HepG2 (cell line): ENCODE measurements around the gene TMEM145. TPM values are rescaled to one million over a fixed set of nuclear protein-coding genes. Genes with fewer than 3 reads are reported as not detected.

ENCODE experiments used
- BCL3 ChIP-seq: sonication (generic); formaldehyde crosslinking; IDR thresholded peaks from 2 replicates; pipeline ENCODE4 v1.5.1; 2020; ENCODE audit warnings: mild to moderate bottlenecking, missing genetic modification reagents, moderate library complexity
- EED ChIP-seq: sonication (generic); formaldehyde crosslinking; IDR thresholded peaks from 2 replicates; pipeline ENCODE4 v1.5.0; 2020; ENCODE audit warnings: mild to moderate bottlenecking, missing genetic modification reagents
- ETS1 ChIP-seq: sonication (generic); formaldehyde crosslinking; IDR thresholded peaks from 2 replicates; pipeline ENCODE4 v1.4.0; 2020; ENCODE audit warnings: missing genetic modification reagents
- FOXO1 ChIP-seq: sonication (generic); formaldehyde crosslinking; IDR thresholded peaks from 2 replicates; pipeline ENCODE4 v1.4.0; 2020; ENCODE audit warnings: missing genetic modification reagents
- GTF3A ChIP-seq: sonication (generic); formaldehyde crosslinking; conservative IDR thresholded peaks from 2 replicates; pipeline ENCODE4 v1.4.0; 2020; ENCODE audit warnings: mild to moderate bottlenecking, missing genetic modification reagents
- JUND ChIP-seq: sonication (generic); formaldehyde crosslinking; IDR thresholded peaks from 2 replicates; pipeline ENCODE4 v1.8.0; 2022; ENCODE audit warnings: mild to moderate bottlenecking, missing genetic modification reagents
- KLF6 ChIP-seq: IDR thresholded peaks from 2 replicates; pipeline ENCODE4 v1.8.0; 2016; ENCODE audit warnings: missing biosample characterization, missing genetic modification reagents
- MED1 ChIP-seq: sonication (generic); formaldehyde crosslinking; IDR thresholded peaks from 2 replicates; pipeline ENCODE4 v1.4.0; 2020; ENCODE audit warnings: missing genetic modification reagents
- PAWR ChIP-seq: sonication (generic); formaldehyde crosslinking; IDR thresholded peaks from 2 replicates; pipeline ENCODE4 v1.4.0; 2020; ENCODE audit warnings: missing genetic modification reagents, mild to moderate bottlenecking, borderline replicate concordance
- SMYD3 ChIP-seq: sonication (generic); formaldehyde crosslinking; IDR thresholded peaks from 2 replicates; pipeline ENCODE4 v1.8.1; 2023; ENCODE audit warnings: mild to moderate bottlenecking, missing genetic modification reagents
- TBX3 ChIP-seq: fragments of 450-650 bp; IDR thresholded peaks from 2 replicates; pipeline ENCODE4 v1.6.1; 2017; ENCODE audit warnings: antibody characterized with exemption, mild to moderate bottlenecking, inconsistent platforms, borderline replicate concordance
- TP53 ChIP-seq: sonication (generic); formaldehyde crosslinking; conservative IDR thresholded peaks from 2 replicates; pipeline ENCODE4 v1.4.0; 2020; ENCODE audit warnings: missing genetic modification reagents
- ZNF256 ChIP-seq: sonication (generic); formaldehyde crosslinking; conservative IDR thresholded peaks from 2 replicates; pipeline ENCODE4 v1.4.0; 2020; ENCODE audit warnings: missing genetic modification reagents
- ZNF331 ChIP-seq: sonication (generic); formaldehyde crosslinking; IDR thresholded peaks from 2 replicates; pipeline ENCODE4 v1.4.0; 2020; ENCODE audit warnings: missing genetic modification reagents
- ZNF691 ChIP-seq: sonication (generic); formaldehyde crosslinking; IDR thresholded peaks from 2 replicates; pipeline ENCODE4 v1.4.0; 2020; ENCODE audit warnings: missing genetic modification reagents, low read depth, mild to moderate bottlenecking, borderline replicate concordance
- ZNF776 ChIP-seq: sonication (generic); formaldehyde crosslinking; IDR thresholded peaks from 2 replicates; pipeline ENCODE4 v1.4.0; 2020; ENCODE audit warnings: mild to moderate bottlenecking, missing genetic modification reagents
- polyA plus RNA-seq, 8 experiments: library from polyadenylated mRNA; depleted of rRNA in 3 of 8; stranded (reverse) in 7 of 8; unstranded in 1 of 8; fragments of >200 nt; fragmentation: Illumina TruSeq in 4 of 8; extraction: Trizol in 4 of 8; gene quantifications; 2 replicates each; pipeline versions ENCODE4 v1.2.1 to v1.2.3, GENCODE V29; 2011 to 2016; ENCODE audit warnings: low read depth in 4 of 8, missing spikeins in 1 of 8, mixed read lengths in 1 of 8; ENCODE audit not compliant: insufficient read depth in 1 of 8
- total RNA-seq, 5 experiments: library from RNA; depleted of rRNA; stranded (reverse); fragments of >200 nt; fragmentation: Illumina TruSeq; extraction: Trizol; gene quantifications; 2 replicates each; pipeline ENCODE4 v1.2.3, GENCODE V29; 2016; ENCODE audit warnings: low read depth in 1 of 5
- TF ChIP-seq, protein P1 (sequence below): IDR thresholded peaks from 2 replicates; pipeline ENCODE4 v1.6.1; 2016; ENCODE audit warnings: low read depth, control low read depth
- TF ChIP-seq, protein P2 (sequence below): sonication (generic); formaldehyde crosslinking; IDR thresholded peaks from 2 replicates; pipeline ENCODE4 v1.4.0; 2020; ENCODE audit warnings: mild to moderate bottlenecking, missing genetic modification reagents
- TF ChIP-seq, protein P3 (sequence below): sonication (generic); formaldehyde crosslinking; IDR thresholded peaks from 2 replicates; pipeline ENCODE4 v1.5.0; 2020; ENCODE audit warnings: mild to moderate bottlenecking, missing genetic modification reagents

TMEM145 gene
- total and polyA plus RNA-seq, 2 of the 13 experiments (the other 11 are each of a cell fraction or from before 2014, with no cell fraction given) = 0.07 to 5.1 TPM

DNA sequence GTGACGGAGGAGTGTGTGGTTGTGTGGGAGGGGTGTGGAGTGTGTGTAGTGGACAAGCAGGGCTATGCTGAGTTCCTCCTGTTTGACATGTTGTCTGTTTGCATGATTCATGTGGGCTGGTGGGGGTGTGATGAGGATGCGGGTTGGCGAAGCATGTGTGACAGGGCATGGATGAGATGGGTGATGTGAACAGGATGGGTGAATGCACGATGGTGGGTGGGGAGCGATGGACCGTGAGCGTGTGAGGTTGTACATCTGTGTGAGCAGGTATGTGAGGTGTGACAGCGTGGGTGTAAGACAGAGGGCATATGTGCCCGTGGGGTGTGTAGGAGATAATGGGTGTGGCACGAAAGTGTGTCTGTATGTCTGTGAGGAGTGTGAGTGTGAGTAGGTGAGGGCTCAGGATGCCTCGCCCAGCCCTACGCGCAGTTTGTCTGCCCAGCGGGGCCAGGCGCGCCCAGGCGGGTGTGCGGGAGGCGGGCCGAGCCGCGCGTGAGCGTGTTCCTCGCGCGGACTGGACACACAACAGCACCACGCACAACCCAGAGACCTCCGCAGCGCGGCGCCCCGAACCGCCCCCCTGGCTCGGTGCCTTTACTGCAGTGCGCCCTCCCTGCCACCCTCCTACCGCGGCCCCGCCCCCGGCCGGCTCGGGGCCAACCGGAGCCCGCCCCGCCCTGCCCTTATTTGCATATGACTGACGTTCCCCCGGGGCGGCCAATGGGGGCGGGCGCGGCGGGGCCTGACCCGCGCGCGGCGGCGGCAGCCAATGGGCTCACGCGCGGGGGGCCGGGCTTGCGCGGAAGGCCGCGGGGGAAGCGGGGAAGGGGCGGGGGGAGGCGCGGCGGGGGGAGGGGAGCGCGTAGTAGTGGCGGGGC lies 29.7 kb upstream of the TMEM145 start (continued):
- TF ChIP-seq, protein P1, sequence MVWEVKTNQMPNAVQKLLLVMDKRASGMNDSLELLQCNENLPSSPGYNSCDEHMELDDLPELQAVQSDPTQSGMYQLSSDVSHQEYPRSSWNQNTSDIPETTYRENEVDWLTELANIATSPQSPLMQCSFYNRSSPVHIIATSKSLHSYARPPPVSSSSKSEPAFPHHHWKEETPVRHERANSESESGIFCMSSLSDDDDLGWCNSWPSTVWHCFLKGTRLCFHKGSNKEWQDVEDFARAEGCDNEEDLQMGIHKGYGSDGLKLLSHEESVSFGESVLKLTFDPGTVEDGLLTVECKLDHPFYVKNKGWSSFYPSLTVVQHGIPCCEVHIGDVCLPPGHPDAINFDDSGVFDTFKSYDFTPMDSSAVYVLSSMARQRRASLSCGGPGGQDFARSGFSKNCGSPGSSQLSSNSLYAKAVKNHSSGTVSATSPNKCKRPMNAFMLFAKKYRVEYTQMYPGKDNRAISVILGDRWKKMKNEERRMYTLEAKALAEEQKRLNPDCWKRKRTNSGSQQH = 0 out of 2 replicates have a peak, but pooled peaks have one; percentile 17
- TF ChIP-seq ZNF331 (CRISPR knock-in tag) (peak; percentile 10; the same call in 1 of the 2 replicates), ETS1 (CRISPR knock-in tag) (no peak), KLF6 (no peak), TBX3 (no peak), EED (CRISPR knock-in tag) (0 out of 2 replicates have a peak, but pooled peaks have one; percentile 48), TP53 (no peak), ZNF691 (CRISPR knock-in tag) (0 out of 2 replicates have a peak, but pooled peaks have one; percentile 79), MED1 (CRISPR knock-in tag) (no peak), JUND (CRISPR knock-in tag) (no peak), FOXO1 (CRISPR knock-in tag) (no peak; the same call in 1 of the 2 replicates), BCL3 (CRISPR knock-in tag) (no peak), SMYD3 (no peak), ZNF256 (CRISPR knock-in tag) (no peak), GTF3A (0 out of 2 replicates have a peak, but pooled peaks have one; percentile 42), PAWR (0 out of 2 replicates have a peak, but pooled peaks have one; percentile 52), ZNF776 (CRISPR knock-in tag) (0 out of 2 replicates have a peak, but pooled peaks have one; percentile 62)
- TF ChIP-seq, protein P2, sequence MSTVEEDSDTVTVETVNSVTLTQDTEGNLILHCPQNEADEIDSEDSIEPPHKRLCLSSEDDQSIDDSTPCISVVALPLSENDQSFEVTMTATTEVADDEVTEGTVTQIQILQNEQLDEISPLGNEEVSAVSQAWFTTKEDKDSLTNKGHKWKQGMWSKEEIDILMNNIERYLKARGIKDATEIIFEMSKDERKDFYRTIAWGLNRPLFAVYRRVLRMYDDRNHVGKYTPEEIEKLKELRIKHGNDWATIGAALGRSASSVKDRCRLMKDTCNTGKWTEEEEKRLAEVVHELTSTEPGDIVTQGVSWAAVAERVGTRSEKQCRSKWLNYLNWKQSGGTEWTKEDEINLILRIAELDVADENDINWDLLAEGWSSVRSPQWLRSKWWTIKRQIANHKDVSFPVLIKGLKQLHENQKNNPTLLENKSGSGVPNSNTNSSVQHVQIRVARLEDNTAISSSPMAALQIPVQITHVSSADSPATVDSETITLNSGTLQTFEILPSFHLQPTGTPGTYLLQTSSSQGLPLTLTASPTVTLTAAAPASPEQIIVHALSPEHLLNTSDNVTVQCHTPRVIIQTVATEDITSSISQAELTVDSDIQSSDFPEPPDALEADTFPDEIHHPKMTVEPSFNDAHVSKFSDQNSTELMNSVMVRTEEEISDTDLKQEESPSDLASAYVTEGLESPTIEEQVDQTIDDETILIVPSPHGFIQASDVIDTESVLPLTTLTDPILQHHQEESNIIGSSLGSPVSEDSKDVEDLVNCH (CRISPR knock-in tag) = no peak
- TF ChIP-seq, protein P3, sequence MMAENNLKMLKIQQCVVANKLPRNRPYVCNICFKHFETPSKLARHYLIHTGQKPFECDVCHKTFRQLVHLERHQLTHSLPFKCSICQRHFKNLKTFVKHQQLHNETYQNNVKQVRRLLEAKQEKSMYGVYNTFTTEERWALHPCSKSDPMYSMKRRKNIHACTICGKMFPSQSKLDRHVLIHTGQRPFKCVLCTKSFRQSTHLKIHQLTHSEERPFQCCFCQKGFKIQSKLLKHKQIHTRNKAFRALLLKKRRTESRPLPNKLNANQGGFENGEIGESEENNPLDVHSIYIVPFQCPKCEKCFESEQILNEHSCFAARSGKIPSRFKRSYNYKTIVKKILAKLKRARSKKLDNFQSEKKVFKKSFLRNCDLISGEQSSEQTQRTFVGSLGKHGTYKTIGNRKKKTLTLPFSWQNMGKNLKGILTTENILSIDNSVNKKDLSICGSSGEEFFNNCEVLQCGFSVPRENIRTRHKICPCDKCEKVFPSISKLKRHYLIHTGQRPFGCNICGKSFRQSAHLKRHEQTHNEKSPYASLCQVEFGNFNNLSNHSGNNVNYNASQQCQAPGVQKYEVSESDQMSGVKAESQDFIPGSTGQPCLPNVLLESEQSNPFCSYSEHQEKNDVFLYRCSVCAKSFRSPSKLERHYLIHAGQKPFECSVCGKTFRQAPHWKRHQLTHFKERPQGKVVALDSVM (CRISPR knock-in tag) = no peak
